H1 (cell line): ENCODE measurements around the gene MXRA8. TPM values are rescaled to one million over a fixed set of nuclear protein-coding genes. Genes with fewer than 3 reads are reported as not detected.
A peak's percentile ranks its signal among the peaks of the same experiment; 100 is the strongest.

Experiments
- BCL11A ChIP-seq, 2 experiments: IDR thresholded peaks; one replicate each; pipeline ENCODE4 v1.6.1; 2011; ENCODE audit warnings: low read depth in 2 of 2, low read length in 2 of 2, mild to moderate bottlenecking in 2 of 2
- EGR1 ChIP-seq: IDR thresholded peaks from 2 replicates; pipeline ENCODE4 v1.6.1; 2011; ENCODE audit warnings: low read depth, low read length, borderline replicate concordance
- GTF2F1 ChIP-seq: IDR thresholded peaks from 2 replicates; pipeline ENCODE4 v1.6.1; 2012; ENCODE audit warnings: low read depth, low read length, improper control_type of control experiment, borderline replicate concordance
- MAFK ChIP-seq: IDR thresholded peaks from 2 replicates; pipeline ENCODE4 v1.6.1; 2012; ENCODE audit warnings: low read depth, mild to moderate bottlenecking, improper control_type of control experiment, low read length
- NANOG ChIP-seq: IDR thresholded peaks from 2 replicates; pipeline ENCODE4 v1.6.1; 2011; ENCODE audit warnings: low read length, low read depth, mild to moderate bottlenecking, inconsistent platforms; ENCODE audit not compliant: insufficient read depth, poor library complexity, severe bottlenecking
- POU5F1 ChIP-seq: IDR thresholded peaks from 2 replicates; pipeline ENCODE4 v1.6.1; 2011; ENCODE audit warnings: low read depth, mild to moderate bottlenecking, low read length, moderate library complexity
- RFX5 ChIP-seq: IDR thresholded peaks from 2 replicates; pipeline ENCODE4 v1.6.1; 2011; ENCODE audit warnings: low read depth, low read length, improper control_type of control experiment, borderline replicate concordance
- SIRT6 ChIP-seq: IDR thresholded peaks from one replicate; pipeline ENCODE4 v1.7.1; 2012; ENCODE audit warnings: low read length, inconsistent platforms
- TBP ChIP-seq: IDR thresholded peaks from 2 replicates; pipeline ENCODE4 v1.6.1; 2011; ENCODE audit warnings: low read depth, low read length, improper control_type of control experiment
- ZNF274 ChIP-seq: IDR thresholded peaks from 2 replicates; pipeline ENCODE4 v1.7.0; 2012; ENCODE audit warnings: low read length, borderline replicate concordance; ENCODE audit errors: extremely low read depth
- polyA plus RNA-seq, 7 experiments: library from polyadenylated mRNA; depleted of rRNA in 3 of 7; stranded (reverse) in 5 of 7; unstranded in 2 of 7; fragments of >200 nt in 5 of 7; fragments of 200-250 nt in 2 of 7; gene quantifications; 1 replicate in 5 of 7; 2 replicates in 1 of 7; 4 replicates in 1 of 7; pipeline versions ENCODE4 v1.2.1 to v1.2.3, GENCODE V29; 2011 to 2013; ENCODE audit warnings: missing spikeins in 2 of 7, mixed read lengths in 2 of 7
- total RNA-seq: library from RNA; stranded (reverse); fragmentation: NEBNext Ultra II Directional; extraction: Animal tissue kit (Norgen Biotek cat#: 25700); gene quantifications from 2 replicates; pipeline ENCODE4 v1.2.1, GENCODE V29; 2021
- TF ChIP-seq, protein P1 (sequence below): fragments of 300-600 bp; sonication (generic); IDR thresholded peaks from 2 replicates; pipeline ENCODE4 v1.7.1; 2012; ENCODE audit warnings: low read length, moderate library complexity, mild to moderate bottlenecking, inconsistent platforms; ENCODE audit not compliant: insufficient replicate concordance

MXRA8 gene
- total and polyA plus RNA-seq, 2 of the 8 experiments (the other 6 are each of a cell fraction or from before 2014, with no cell fraction given), result 10.5 to 17.2 TPM

GRCh38 chr1:1406821-1407635, 48.7 kb upstream of the MXRA8 start, which contains the start of gene MRPL20 (continued):
- TF ChIP-seq, protein P1, sequence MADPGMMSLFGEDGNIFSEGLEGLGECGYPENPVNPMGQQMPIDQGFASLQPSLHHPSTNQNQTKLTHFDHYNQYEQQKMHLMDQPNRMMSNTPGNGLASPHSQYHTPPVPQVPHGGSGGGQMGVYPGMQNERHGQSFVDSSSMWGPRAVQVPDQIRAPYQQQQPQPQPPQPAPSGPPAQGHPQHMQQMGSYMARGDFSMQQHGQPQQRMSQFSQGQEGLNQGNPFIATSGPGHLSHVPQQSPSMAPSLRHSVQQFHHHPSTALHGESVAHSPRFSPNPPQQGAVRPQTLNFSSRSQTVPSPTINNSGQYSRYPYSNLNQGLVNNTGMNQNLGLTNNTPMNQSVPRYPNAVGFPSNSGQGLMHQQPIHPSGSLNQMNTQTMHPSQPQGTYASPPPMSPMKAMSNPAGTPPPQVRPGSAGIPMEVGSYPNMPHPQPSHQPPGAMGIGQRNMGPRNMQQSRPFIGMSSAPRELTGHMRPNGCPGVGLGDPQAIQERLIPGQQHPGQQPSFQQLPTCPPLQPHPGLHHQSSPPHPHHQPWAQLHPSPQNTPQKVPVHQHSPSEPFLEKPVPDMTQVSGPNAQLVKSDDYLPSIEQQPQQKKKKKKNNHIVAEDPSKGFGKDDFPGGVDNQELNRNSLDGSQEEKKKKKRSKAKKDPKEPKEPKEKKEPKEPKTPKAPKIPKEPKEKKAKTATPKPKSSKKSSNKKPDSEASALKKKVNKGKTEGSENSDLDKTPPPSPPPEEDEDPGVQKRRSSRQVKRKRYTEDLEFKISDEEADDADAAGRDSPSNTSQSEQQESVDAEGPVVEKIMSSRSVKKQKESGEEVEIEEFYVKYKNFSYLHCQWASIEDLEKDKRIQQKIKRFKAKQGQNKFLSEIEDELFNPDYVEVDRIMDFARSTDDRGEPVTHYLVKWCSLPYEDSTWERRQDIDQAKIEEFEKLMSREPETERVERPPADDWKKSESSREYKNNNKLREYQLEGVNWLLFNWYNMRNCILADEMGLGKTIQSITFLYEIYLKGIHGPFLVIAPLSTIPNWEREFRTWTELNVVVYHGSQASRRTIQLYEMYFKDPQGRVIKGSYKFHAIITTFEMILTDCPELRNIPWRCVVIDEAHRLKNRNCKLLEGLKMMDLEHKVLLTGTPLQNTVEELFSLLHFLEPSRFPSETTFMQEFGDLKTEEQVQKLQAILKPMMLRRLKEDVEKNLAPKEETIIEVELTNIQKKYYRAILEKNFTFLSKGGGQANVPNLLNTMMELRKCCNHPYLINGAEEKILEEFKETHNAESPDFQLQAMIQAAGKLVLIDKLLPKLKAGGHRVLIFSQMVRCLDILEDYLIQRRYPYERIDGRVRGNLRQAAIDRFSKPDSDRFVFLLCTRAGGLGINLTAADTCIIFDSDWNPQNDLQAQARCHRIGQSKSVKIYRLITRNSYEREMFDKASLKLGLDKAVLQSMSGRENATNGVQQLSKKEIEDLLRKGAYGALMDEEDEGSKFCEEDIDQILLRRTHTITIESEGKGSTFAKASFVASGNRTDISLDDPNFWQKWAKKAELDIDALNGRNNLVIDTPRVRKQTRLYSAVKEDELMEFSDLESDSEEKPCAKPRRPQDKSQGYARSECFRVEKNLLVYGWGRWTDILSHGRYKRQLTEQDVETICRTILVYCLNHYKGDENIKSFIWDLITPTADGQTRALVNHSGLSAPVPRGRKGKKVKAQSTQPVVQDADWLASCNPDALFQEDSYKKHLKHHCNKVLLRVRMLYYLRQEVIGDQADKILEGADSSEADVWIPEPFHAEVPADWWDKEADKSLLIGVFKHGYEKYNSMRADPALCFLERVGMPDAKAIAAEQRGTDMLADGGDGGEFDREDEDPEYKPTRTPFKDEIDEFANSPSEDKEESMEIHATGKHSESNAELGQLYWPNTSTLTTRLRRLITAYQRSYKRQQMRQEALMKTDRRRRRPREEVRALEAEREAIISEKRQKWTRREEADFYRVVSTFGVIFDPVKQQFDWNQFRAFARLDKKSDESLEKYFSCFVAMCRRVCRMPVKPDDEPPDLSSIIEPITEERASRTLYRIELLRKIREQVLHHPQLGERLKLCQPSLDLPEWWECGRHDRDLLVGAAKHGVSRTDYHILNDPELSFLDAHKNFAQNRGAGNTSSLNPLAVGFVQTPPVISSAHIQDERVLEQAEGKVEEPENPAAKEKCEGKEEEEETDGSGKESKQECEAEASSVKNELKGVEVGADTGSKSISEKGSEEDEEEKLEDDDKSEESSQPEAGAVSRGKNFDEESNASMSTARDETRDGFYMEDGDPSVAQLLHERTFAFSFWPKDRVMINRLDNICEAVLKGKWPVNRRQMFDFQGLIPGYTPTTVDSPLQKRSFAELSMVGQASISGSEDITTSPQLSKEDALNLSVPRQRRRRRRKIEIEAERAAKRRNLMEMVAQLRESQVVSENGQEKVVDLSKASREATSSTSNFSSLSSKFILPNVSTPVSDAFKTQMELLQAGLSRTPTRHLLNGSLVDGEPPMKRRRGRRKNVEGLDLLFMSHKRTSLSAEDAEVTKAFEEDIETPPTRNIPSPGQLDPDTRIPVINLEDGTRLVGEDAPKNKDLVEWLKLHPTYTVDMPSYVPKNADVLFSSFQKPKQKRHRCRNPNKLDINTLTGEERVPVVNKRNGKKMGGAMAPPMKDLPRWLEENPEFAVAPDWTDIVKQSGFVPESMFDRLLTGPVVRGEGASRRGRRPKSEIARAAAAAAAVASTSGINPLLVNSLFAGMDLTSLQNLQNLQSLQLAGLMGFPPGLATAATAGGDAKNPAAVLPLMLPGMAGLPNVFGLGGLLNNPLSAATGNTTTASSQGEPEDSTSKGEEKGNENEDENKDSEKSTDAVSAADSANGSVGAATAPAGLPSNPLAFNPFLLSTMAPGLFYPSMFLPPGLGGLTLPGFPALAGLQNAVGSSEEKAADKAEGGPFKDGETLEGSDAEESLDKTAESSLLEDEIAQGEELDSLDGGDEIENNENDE, result no peak
- TF ChIP-seq ZNF274 (no peak), TBP (peak; percentile 92), MAFK (no peak), EGR1 (no peak), RFX5 (no peak), NANOG (no peak), BCL11A (IDR thresholded peaks at IDR 0.05; ENCODE audit: low read depth in 2 of 2, low read length in 2 of 2) (no peak), POU5F1 (no peak), SIRT6 (no peak), GTF2F1 (no peak; the same call in 1 of the 2 replicates)
